Stimulated activated CD8-positive, alpha-beta memory T cell treated with anti-CD3 and anti-CD28 coated beads, Interleukin-15, amount 100 ng/mL, for 48 hours (primary cell): ENCODE measurements around the gene CELF1.
"Not testable (repeated sequence)": the region's sequence is repeated elsewhere in the genome, so short reads cannot be mapped to it uniquely, and the experiment has no call there.

Experiments used
- DNase-seq, 2 donors: peaks; one replicate each; pipeline ENCODE4 v3.0.0-alpha.2; 2020; ENCODE audit warnings: low read depth in 2 of 2

CELF1 gene

GRCh38 chr11:47538741-47539565 lies 14.0 kb downstream of the CELF1 start:
- no peak for DNase-seq

DNA sequence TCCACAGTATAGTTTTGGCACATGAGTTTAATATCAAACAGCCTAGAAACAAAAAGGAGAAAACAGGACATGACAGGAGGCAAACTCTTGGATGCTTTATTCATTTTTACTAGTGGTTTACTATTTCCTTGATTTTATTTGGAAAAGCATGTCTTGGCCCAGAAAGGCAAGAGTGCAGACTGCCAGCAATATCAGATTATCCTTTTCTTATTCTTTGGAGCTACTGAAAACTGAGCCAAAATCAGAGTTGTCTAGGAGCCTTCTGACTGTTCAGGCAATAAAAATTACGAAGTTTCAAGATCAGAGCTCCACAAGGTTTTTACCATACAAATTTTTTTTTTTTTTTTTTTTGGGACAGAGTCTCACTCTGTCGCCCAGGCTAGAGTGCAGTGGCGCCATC lies 16.0 kb downstream of the CELF1 start:
- DNase-seq = no peak

DNA sequence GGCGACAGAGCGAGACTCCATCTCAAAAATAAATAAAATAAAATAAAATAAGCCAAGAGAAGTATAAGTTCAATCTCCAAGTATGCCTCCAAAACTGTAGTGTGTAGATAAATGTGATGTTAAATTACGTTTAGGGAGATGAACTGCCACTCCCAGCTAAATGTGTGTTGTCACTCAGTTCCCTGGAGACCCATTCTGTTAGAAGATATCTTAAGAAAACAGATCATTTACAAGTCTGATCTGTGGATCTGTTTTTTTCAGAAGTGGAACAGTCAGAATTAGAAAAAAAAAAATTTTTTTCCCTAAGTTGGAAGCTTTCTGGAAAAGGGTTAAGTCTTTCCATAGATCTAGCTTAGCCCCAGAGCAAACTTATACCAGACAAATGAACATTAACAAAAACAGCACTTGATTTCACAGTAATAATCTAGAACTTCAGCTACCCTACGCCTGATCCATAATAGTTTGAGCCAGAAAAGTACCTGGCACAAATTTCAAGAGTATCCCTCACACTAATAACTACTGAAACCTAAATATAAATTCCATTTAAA lies 18.2 kb downstream of the CELF1 start:
- no peak for DNase-seq

GRCh38 chr11:47533690-47534151 lies 19.2 kb downstream of the CELF1 start:
- no peak for DNase-seq

DNA sequence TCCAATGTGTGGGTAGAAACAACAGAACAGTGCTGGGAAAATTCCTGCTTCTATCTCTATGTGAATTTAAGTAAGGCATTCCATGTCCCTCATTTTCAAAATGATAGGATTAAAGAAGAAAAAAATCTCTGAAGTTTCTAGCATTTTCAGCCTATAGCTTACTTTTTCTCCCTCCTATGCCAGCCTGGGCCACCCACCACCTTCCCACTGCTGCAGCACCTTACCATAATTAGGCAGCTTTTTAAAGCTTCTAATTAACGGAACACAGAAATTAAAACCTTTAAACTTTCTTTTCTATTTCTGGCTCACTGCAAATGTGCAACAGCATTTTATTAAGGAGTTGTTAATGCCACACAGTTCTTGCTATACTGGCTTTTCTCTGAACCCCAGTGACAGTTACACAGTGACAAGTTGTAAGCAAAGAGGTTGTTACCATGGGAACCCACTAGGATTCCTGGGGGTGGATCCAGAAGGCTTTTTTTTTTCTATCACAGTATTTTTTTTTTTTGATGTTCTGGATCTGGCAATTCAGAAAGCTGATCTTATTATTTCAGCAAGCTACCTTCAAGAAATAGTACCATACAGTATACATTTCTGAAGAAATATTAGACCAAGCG lies 20.2 kb downstream of the CELF1 start:
- no peak for DNase-seq

GRCh38 chr11:47531666-47532065 lies 21.3 kb downstream of the CELF1 start:
- no peak for DNase-seq

DNA sequence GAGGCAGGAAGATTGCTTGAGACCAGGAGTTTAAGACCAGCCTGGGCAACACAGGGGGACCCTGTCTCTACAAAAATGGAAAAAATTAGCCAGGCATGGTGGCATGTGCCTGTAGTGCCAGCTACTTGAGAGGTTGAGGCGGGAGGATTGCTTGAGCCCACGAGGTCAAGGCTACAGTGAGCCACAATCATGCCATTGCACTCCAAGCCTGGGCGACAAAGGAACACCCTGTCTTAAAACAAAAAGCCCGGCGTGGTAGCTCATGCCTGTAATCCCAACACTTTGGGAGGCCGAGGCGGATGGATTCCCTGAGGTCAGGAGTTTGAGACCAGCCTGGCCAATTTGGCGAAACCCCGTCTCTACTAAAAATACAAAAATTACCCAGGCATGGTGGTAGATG lies 22.2 kb downstream of the CELF1 start:
- not testable (repeated sequence) for DNase-seq

- DNase-seq = no peak
These were observed 23.0 kb downstream of the CELF1 start for GRCh38 chr11:47529951-47530350.

DNA sequence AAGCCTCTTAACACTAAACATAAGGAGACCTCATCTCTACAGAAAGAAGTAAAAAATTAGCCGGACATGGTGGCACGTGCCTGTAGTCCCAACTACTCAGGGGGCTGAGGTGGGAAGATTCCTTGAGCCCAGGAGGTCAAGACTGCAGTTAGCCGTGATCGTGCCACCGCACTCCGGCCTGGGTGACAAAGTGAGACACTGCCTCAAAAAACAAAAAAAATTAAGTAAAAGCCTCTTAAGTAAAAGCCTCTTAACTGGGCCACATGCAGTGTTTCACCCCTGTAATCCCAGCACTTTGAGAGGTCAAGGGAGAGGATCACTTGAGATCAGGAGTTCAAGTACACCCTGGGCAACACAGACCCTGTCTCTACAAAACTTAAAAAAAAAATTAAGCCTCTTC lies 25.7 kb downstream of the CELF1 start:
- no peak for DNase-seq

DNA sequence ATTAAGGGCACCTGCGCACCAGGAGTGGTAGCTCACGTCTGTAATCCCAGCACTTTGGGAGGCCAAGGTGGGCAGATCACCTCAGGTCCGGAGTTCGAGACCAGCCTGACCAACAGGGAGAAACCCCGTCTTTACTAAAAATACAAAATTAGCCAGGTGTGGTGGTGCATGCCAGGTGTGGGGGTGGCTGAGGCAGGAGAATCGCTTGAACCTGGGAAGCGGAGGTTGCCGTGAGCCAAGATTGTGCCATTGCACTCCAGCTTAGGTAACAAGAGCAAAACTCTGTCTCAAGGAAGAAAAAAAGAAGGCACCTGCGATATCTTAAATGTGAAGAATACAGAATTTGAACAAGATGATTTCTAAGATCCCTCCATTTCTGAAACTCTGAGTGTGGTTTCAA lies 26.9 kb downstream of the CELF1 start:
- not testable (repeated sequence) for DNase-seq

GRCh38 chr11:47524291-47524874 lies 28.5 kb downstream of the CELF1 start:
- DNase-seq = no peak

GRCh38 chr11:47523490-47524225 lies 29.3 kb downstream of the CELF1 start:
- DNase-seq = peak in 1 of 2 donors; percentile 6

DNA sequence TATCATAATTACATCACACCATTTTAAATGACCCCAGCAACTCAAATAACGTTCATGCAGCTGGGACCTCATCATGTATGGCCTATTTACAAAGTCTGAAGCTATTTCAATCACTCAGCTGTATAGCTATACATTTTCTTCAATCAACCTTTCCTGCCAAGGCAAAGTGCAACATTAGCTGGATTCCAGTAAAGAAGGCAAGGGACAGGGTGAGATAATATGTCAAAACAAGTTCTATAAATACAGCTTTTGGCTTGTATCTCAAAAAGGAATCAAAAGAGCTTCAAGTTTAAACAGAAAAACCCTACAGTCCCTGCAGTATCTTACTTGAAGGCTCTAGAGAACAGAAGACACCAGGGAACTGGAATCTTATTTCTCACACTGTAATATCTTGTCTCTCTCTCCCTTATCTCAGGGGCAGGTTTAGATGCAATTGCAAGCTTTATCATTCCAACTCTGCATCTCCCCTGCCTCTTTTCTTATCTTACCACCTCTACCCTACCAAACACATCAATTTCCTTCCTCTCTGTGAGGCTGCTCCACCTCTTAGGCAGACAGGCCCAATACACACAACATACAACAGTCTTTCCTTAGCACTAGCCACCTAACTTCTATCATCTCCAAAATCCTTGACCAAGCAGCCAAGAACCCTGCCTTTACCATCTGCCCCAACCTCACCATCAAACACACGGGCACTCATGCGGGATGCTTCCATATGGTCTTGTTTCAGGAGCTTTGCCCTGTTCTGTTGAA lies 34.5 kb downstream of the CELF1 start:
- no peak for DNase-seq

DNA sequence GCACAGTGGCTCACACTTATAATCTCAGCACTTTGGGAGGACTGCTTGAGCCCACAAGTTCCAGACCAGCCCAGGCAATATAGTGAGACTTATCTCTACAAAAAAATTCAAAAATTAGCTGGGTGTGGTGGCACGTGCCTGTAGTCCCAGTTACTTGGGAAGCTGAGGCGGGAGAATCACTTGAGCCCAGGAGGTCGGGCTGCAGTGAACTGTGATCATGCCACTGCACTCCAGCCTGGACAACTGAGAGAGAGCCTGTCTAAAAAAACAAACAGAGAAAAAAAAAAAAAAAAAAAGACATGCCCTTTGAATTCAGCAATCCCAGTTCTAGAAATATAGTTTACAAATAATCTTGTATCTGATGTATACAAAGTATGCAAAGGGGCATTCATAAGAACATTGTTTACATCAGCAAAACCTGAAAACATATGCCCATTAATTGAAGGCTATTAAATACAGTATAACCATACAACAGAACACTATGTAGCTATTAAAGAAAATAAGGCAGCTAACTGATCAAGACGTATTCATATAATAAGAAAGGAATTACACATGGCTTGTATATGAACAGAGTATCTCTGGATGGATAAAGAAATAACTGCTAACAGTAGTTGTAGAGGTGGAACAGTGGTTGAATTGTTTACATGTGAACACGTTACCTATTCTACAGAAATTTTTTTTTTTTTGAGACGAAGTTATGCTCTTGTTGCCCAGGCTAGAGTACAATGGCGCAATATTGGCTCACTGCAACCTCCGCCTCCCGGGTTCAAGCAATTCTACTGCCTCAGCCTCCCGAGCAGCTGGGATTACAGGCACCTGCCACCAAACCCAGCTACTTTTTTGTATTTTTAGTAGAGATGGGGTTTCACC lies 35.7 kb downstream of the CELF1 start:
- DNase-seq = no peak

DNA sequence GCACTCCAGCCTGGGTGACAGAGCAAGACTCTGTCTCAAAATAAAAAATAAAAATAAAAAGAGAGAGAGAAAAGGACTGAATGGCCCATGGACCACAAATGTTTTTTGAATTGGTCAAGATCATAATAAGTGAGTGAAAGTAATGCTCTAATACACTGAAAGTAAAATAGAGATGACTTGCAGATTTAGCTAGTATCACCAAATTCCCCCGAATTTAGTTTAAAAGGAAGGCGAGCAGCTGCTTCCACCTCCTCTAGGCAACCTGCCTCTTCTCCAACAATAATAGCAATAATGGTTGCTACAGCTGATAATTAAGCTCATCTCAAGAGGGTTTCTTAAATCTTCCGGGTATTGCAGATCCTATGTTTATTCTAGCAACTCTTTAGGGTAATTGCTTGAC lies 36.8 kb downstream of the CELF1 start:
- no peak for DNase-seq

DNA sequence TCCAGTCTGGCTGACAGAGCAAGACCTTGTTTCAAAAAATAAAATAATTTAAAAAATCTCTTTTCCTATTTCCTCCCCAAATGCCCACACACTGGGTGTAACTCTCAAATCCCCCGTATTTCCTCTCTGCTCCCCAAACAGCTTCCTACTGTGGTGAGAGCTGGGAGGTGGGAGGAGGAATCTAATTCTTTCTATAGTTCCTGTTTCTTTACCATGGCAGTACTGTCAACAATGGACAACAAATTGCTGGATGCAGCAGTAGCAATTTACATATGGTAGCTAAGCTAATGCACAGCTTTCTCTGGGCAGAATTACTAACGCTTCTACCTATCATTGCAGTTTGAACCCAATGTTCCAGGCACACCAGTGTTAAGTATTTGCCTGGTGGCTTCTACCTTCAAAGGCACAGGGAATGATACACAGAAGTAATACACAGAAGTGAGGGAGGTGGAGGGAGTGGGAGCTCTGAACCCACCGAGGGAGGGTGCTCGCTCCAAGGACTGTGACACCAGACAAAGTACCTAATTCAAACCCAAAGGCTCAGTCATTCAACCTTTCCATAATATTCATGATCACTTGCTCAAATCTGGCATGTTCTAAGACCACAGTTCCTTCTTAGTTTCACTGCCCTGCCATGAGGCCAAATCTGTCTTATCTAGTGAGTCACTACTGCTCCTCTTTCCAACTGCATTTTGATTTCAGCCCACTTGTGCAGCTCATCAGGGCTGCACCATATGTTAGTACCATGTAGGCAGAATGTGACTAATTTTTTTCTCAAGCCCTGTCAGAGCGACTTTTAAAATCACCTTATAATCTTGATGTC lies 37.9 kb downstream of the CELF1 start:
- peak; percentile 27 to 41 for DNase-seq

GRCh38 chr11:47512701-47513100 lies 40.2 kb downstream of the CELF1 start:
- no peak for DNase-seq

DNA sequence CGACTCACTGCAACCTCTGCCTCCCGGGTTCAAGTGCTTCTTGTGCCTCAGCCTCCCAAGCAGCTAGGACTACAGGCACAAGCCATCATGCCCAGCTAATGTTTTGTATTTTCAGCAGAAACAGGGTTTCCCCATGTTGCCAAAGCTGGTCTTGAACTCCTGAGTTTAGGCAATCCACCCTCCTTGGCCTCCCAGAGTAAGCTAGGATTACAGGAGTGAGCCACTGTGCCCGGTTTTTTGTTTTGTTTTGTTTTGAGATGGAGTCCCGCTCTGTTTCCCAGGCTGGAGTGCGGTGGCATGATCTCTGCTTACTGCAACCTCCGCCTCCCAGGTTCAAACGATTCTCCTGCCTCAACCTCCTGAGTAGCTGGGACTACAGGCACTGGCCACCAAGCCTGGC lies 41.0 kb downstream of the CELF1 start:
- no peak for DNase-seq

DNA sequence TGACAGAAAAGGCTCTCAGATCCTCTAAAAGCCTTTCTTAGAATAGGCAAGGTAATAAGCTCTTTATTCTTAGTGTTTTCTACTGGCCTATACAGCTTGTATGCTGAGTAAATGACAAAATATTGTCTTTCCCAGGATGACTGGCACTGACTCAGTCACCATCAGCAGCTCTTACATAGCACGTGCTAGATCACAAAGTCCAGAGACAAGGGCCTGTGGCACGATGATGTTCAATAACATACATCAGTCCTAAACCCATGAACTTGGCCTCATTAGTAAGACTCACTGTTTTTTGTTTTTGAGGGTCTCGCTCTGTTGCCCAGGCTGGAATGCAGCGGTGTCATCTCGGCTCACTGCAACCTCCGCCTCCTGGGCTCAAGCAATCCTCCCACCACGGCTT lies 42.7 kb downstream of the CELF1 start:
- no peak for DNase-seq
